ENCODE measurements around the gene WWOX.

The WWOX gene

GRCh38 chr16:79172976-79173500, 1073.6 kb downstream of the WWOX start:
- no peak for TF ChIP-seq CTCF (IDR thresholded peaks at IDR 0.05; ENCODE audit: control extremely low read depth, extremely low read depth, low read depth, missing control alignments)
- POLR2A ChIA-PET: no interaction called here
- DNase-seq (ENCODE audit: extremely low spot score): no peak
- CTCF ChIA-PET: no interaction called here

- no peak for TF ChIP-seq CTCF (IDR thresholded peaks at IDR 0.05; ENCODE audit: control extremely low read depth, extremely low read depth, low read depth, missing control alignments)
- DNase-seq (ENCODE audit: extremely low spot score): no peak
- ChIA-PET CTCF (interaction anchor here (1.2 kb wide), 1 partner anchor 11 kb away, joined by 3 read pairs; no protein-coding TSS in a partner anchor), POLR2A (no interaction called here)
These were observed 1074.5 kb downstream of the WWOX start for GRCh38 chr16:79173919-79174318.

- no peak for TF ChIP-seq CTCF (IDR thresholded peaks at IDR 0.05; ENCODE audit: control extremely low read depth, extremely low read depth, low read depth, missing control alignments)
- DNase-seq (ENCODE audit: extremely low spot score): no peak
- ChIA-PET POLR2A (no interaction called here), CTCF (interaction anchor here (0.8 kb wide), 1 partner anchor 9 kb away, joined by 3 read pairs; no protein-coding TSS in a partner anchor)
These were observed 1076.0 kb downstream of the WWOX start for GRCh38 chr16:79175286-79176057.

GRCh38 chr16:79177018-79177417, 1077.6 kb downstream of the WWOX start:
- DNase-seq (ENCODE audit: extremely low spot score): no peak
- ChIA-PET POLR2A (no interaction called here), CTCF (interaction anchor here (1.0 kb wide), 1 partner anchor 10 kb away, joined by 3 read pairs; no protein-coding TSS in a partner anchor)
- TF ChIP-seq CTCF (IDR thresholded peaks at IDR 0.05; ENCODE audit: control extremely low read depth, extremely low read depth, low read depth, missing control alignments): no peak

- POLR2A ChIA-PET: no interaction called here
- no peak for TF ChIP-seq CTCF (IDR thresholded peaks at IDR 0.05; ENCODE audit: control extremely low read depth, extremely low read depth, low read depth, missing control alignments)
- DNase-seq (ENCODE audit: extremely low spot score): no peak
- CTCF ChIA-PET: no interaction called here
These were observed 1082.0 kb downstream of the WWOX start for GRCh38 chr16:79181419-79181818.

- CTCF ChIA-PET: no interaction called here
- POLR2A ChIA-PET: no interaction called here
- TF ChIP-seq CTCF (IDR thresholded peaks at IDR 0.05; ENCODE audit: control extremely low read depth, extremely low read depth, low read depth, missing control alignments): no peak
- no peak for DNase-seq (ENCODE audit: extremely low spot score)
These were observed 1083.2 kb downstream of the WWOX start for GRCh38 chr16:79182616-79183015.
